Sigmoid colon (tissue), 4 donors: ENCODE data around the gene TTC5.
"Not testable (repeated sequence)": the region's sequence is repeated elsewhere in the genome, so short reads cannot be mapped to it uniquely, and the experiment has no call there.

Experiments
- EP300 ChIP-seq, 4 donors: sonication (generic); formaldehyde crosslinking; IDR thresholded peaks; one replicate each; pipeline ENCODE4 v1.6.1; 2017; ENCODE audit warnings: antibody characterized with exemption in 4 of 4
- POLR2A ChIP-seq, 2 donors: fragments of 450-650 bp; IDR thresholded peaks; one replicate each; pipeline ENCODE4 v1.6.1; 2016; ENCODE audit warnings: antibody characterized with exemption in 2 of 2, mild to moderate bottlenecking in 2 of 2, moderate library complexity in 2 of 2
- TF ChIP-seq, protein P1 (sequence below), 4 experiments: fragments of 450-650 bp in 3 of 4; fragments of 200-600 bp in 1 of 4; IDR thresholded peaks; one replicate each; pipeline ENCODE4 v1.5.1; 2016 to 2019; ENCODE audit warnings: antibody characterized with exemption in 4 of 4, mild to moderate bottlenecking in 3 of 4, moderate library complexity in 2 of 4

DNA sequence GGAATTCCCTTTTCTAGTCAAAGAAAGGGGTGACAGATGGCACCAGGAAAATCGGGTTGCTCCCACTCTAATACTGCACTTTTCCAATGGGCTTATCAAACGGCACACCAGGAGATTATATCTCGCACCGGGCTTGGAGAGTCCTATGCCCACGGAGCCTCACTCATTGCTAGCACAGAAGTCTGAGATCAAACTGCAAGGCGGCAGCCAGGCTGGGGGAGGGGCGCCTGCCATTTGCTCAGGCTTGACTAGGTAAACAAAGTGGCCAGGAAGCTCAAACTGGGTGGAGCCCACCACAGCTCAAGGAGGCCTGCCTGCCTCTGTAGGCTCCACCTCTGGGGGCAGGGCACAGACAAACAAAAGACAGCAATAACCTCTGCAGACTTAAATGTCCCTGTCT is 25.5 kb downstream of the TTC5 start:
- TF ChIP-seq POLR2A, EP300 (IDR thresholded peaks at IDR 0.05): not testable (repeated sequence)
- TF ChIP-seq, protein P1, sequence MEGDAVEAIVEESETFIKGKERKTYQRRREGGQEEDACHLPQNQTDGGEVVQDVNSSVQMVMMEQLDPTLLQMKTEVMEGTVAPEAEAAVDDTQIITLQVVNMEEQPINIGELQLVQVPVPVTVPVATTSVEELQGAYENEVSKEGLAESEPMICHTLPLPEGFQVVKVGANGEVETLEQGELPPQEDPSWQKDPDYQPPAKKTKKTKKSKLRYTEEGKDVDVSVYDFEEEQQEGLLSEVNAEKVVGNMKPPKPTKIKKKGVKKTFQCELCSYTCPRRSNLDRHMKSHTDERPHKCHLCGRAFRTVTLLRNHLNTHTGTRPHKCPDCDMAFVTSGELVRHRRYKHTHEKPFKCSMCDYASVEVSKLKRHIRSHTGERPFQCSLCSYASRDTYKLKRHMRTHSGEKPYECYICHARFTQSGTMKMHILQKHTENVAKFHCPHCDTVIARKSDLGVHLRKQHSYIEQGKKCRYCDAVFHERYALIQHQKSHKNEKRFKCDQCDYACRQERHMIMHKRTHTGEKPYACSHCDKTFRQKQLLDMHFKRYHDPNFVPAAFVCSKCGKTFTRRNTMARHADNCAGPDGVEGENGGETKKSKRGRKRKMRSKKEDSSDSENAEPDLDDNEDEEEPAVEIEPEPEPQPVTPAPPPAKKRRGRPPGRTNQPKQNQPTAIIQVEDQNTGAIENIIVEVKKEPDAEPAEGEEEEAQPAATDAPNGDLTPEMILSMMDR (IDR thresholded peaks at IDR 0.05), result not testable (repeated sequence)
